ENCODE results near the gene GLP1R. TPM values are rescaled to one million over a fixed set of nuclear protein-coding genes. Genes with fewer than 3 reads are reported as not detected.
"Not testable (repeated sequence)": the region's sequence is repeated elsewhere in the genome, so short reads cannot be mapped to it uniquely, and the experiment has no call there.

Gene GLP1R
- total and polyA plus RNA-seq, 2 donors (not counting 1 experiment from before 2014, with no cell fraction given), result not detected

- Histone ChIP-seq H3K4me3 (replicated peaks in 1 of 4; ENCODE audit: control extremely low read depth in 1 of 4, insufficient read depth in 1 of 4, low read depth in 3 of 4, low read length in 4 of 4) (no peak overlapping the region), H3K27me3 (ENCODE audit: control insufficient read depth, insufficient read depth, low read length) (no peaks in the 10 kb centered on the region), H3K27ac (ENCODE audit: insufficient read depth, low read length) (no peak overlapping the region), H3K9me3 (ENCODE audit: control insufficient read depth, insufficient read depth, low read depth, low read length) (no peaks in the 10 kb centered on the region), H3K9ac (ENCODE audit: insufficient read depth, low read length) (no peak overlapping the region), H4K20me1 (ENCODE audit: control insufficient read depth, extremely low read depth, insufficient read depth, low read length) (peaks cover 2% of the 10 kb centered on the region), H3K4me1 (ENCODE audit: control insufficient read depth, extremely low read depth, insufficient read depth, low read length) (no peaks in the 10 kb centered on the region), H3K79me2 (ENCODE audit: control insufficient read depth, insufficient read depth, low read length) (no peaks in the 10 kb centered on the region), H2AFZ (ENCODE audit: low read length) (no peak overlapping the region), H3K36me3 (ENCODE audit: control insufficient read depth, insufficient read depth, low read length) (no peaks in the 10 kb centered on the region), H3K4me2 (ENCODE audit: extremely low read depth, insufficient read depth, low read length) (no peak overlapping the region)
- DNase-seq (ENCODE audit: low read depth in 2 of 2), result no peak
- TF ChIP-seq EZH2 (IDR thresholded peaks at IDR 0.05; ENCODE audit: low read length, missing control alignments), result no peak
- no peak for TF ChIP-seq CTCF (conservative IDR thresholded peaks at IDR 0.05 in 1 of 2, IDR thresholded peaks at IDR 0.05 in 1 of 2; ENCODE audit: low read depth in 1 of 2, low read length in 2 of 2)
Measured at GRCh38 chr6:39130691-39131090, 82.1 kb downstream of the GLP1R start.

- H3K27ac ChIP-seq (ENCODE audit: insufficient read depth, low read length); H3K36me3 ChIP-seq (ENCODE audit: control insufficient read depth, insufficient read depth, low read length); H3K9me3 ChIP-seq (ENCODE audit: control insufficient read depth, insufficient read depth, low read depth, low read length); H3K4me2 ChIP-seq (ENCODE audit: extremely low read depth, insufficient read depth, low read length); H3K27me3 ChIP-seq (ENCODE audit: control insufficient read depth, insufficient read depth, low read length); H3K79me2 ChIP-seq (ENCODE audit: control insufficient read depth, insufficient read depth, low read length); H4K20me1 ChIP-seq (ENCODE audit: control insufficient read depth, extremely low read depth, insufficient read depth, low read length); H2AFZ ChIP-seq (ENCODE audit: low read length); H3K9ac ChIP-seq (ENCODE audit: insufficient read depth, low read length); H3K4me3 ChIP-seq (replicated peaks in 1 of 4; ENCODE audit: control extremely low read depth in 1 of 4, insufficient read depth in 1 of 4, low read depth in 3 of 4, low read length in 4 of 4); H3K4me1 ChIP-seq (ENCODE audit: control insufficient read depth, extremely low read depth, insufficient read depth, low read length); DNase-seq (ENCODE audit: low read depth in 2 of 2): not testable (repeated sequence)
Measured at GRCh38 chr6:39134761-39135160, 86.2 kb downstream of the GLP1R start.

- not testable (repeated sequence) for H3K9me3 ChIP-seq (ENCODE audit: control insufficient read depth, insufficient read depth, low read depth, low read length); H4K20me1 ChIP-seq (ENCODE audit: control insufficient read depth, extremely low read depth, insufficient read depth, low read length); H3K79me2 ChIP-seq (ENCODE audit: control insufficient read depth, insufficient read depth, low read length); DNase-seq (ENCODE audit: low read depth in 2 of 2); H3K9ac ChIP-seq (ENCODE audit: insufficient read depth, low read length); H3K4me3 ChIP-seq (replicated peaks in 1 of 4; ENCODE audit: control extremely low read depth in 1 of 4, insufficient read depth in 1 of 4, low read depth in 3 of 4, low read length in 4 of 4); H3K4me1 ChIP-seq (ENCODE audit: control insufficient read depth, extremely low read depth, insufficient read depth, low read length); H3K36me3 ChIP-seq (ENCODE audit: control insufficient read depth, insufficient read depth, low read length); H3K27me3 ChIP-seq (ENCODE audit: control insufficient read depth, insufficient read depth, low read length); H2AFZ ChIP-seq (ENCODE audit: low read length); H3K4me2 ChIP-seq (ENCODE audit: extremely low read depth, insufficient read depth, low read length); H3K27ac ChIP-seq (ENCODE audit: insufficient read depth, low read length)
Measured at GRCh38 chr6:39136207-39136606, 87.6 kb downstream of the GLP1R start.

GRCh38 chr6:39137245-39137644, 88.7 kb downstream of the GLP1R start:
- peak; percentile 21 to 39 for DNase-seq (ENCODE audit: low read depth in 2 of 2)
- no peaks in the 10 kb centered on the region for H3K79me2 ChIP-seq (ENCODE audit: control insufficient read depth, insufficient read depth, low read length)
- no peaks in the 10 kb centered on the region for H3K4me1 ChIP-seq (ENCODE audit: control insufficient read depth, extremely low read depth, insufficient read depth, low read length)
- H3K36me3 ChIP-seq (ENCODE audit: control insufficient read depth, insufficient read depth, low read length), result no peaks in the 10 kb centered on the region
- TF ChIP-seq EZH2 (IDR thresholded peaks at IDR 0.05; ENCODE audit: low read length, missing control alignments), result no peak
- no peak for TF ChIP-seq CTCF (conservative IDR thresholded peaks at IDR 0.05 in 1 of 2, IDR thresholded peaks at IDR 0.05 in 1 of 2; ENCODE audit: low read depth in 1 of 2, low read length in 2 of 2)
- no peaks in the 10 kb centered on the region for H3K9me3 ChIP-seq (ENCODE audit: control insufficient read depth, insufficient read depth, low read depth, low read length)
- no peak overlapping the region for H3K4me2 ChIP-seq (ENCODE audit: extremely low read depth, insufficient read depth, low read length)
- H2AFZ ChIP-seq (ENCODE audit: low read length), result no peak overlapping the region
- no peaks in the 10 kb centered on the region for H4K20me1 ChIP-seq (ENCODE audit: control insufficient read depth, extremely low read depth, insufficient read depth, low read length)
- H3K27ac ChIP-seq (ENCODE audit: insufficient read depth, low read length), result no peak overlapping the region
- no peaks in the 10 kb centered on the region for H3K27me3 ChIP-seq (ENCODE audit: control insufficient read depth, insufficient read depth, low read length)
- H3K9ac ChIP-seq (ENCODE audit: insufficient read depth, low read length), result no peak overlapping the region
- H3K4me3 ChIP-seq (replicated peaks in 1 of 4; ENCODE audit: control extremely low read depth in 1 of 4, insufficient read depth in 1 of 4, low read depth in 3 of 4, low read length in 4 of 4), result no peak overlapping the region

Other genes starting within 250 kb of the GLP1R start
- 13.9 and 17.2 TPM in 2 replicates for gene SAYSD1, start 66.4 kb downstream of the GLP1R start, total RNA-seq
- gene SAYSD1, start 66.4 kb downstream of the GLP1R start, polyA plus RNA-seq, result 11.3 and 11.9 TPM in 2 replicates
- gene KCNK5, start 180.7 kb downstream of the GLP1R start, total RNA-seq, result under 0.01 and 0.26 TPM in 2 replicates
- 0.01 and 0.02 TPM in 2 replicates for gene KCNK5, start 180.7 kb downstream of the GLP1R start, polyA plus RNA-seq

Data from fibroblast of lung (primary cell).